NCI-H146 treated with DMSO at 0.1 percent for 48 hours (cell line): Measurements from ENCODE around the gene FGF1.
"Not testable (repeated sequence)": the region's sequence is repeated elsewhere in the genome, so short reads cannot be mapped to it uniquely, and the experiment has no call there.

Experiments used
- DNase-seq: peaks from one replicate; lab custom pipeline; 2025; ENCODE audit not compliant: unreplicated experiment; lab: John Stamatoyannopoulos, UW

The FGF1 gene

GRCh38 chr5:142671266-142671665 lies 14.6 kb downstream of the FGF1 start:
- no peak for DNase-seq

- DNase-seq, result no peak
Measured at GRCh38 chr5:142670804-142671203, 15.1 kb downstream of the FGF1 start.

- no peak for DNase-seq
Measured at GRCh38 chr5:142669477-142669876, 16.4 kb downstream of the FGF1 start.

GRCh38 chr5:142668336-142668735 lies 17.6 kb downstream of the FGF1 start:
- no peak for DNase-seq

GRCh38 chr5:142667831-142668230 lies 18.1 kb downstream of the FGF1 start:
- DNase-seq, result no peak

GRCh38 chr5:142664636-142665035 lies 21.3 kb downstream of the FGF1 start:
- DNase-seq, result no peak

GRCh38 chr5:142664067-142664466 lies 21.8 kb downstream of the FGF1 start:
- no peak for DNase-seq

GRCh38 chr5:142663246-142663645 lies 22.6 kb downstream of the FGF1 start:
- DNase-seq, result no peak

GRCh38 chr5:142661957-142662356 lies 23.9 kb downstream of the FGF1 start:
- DNase-seq, result no peak

- no peak for DNase-seq
Measured at GRCh38 chr5:142661143-142661542, 24.7 kb downstream of the FGF1 start.

GRCh38 chr5:142660731-142661130 lies 25.2 kb downstream of the FGF1 start:
- DNase-seq, result no peak

- no peak for DNase-seq
Measured at GRCh38 chr5:142660196-142660595, 25.7 kb downstream of the FGF1 start.

GRCh38 chr5:142659405-142659804 lies 26.5 kb downstream of the FGF1 start:
- no peak for DNase-seq

- no peak for DNase-seq
Measured at GRCh38 chr5:142658278-142658677, 27.6 kb downstream of the FGF1 start.

- DNase-seq, result no peak
Measured at GRCh38 chr5:142657446-142657845, 28.4 kb downstream of the FGF1 start.

- DNase-seq, result peak; percentile 14
Measured at GRCh38 chr5:142655339-142656267, 30.3 kb downstream of the FGF1 start.

- DNase-seq, result no peak
Measured at GRCh38 chr5:142654578-142655058, 31.3 kb downstream of the FGF1 start.

GRCh38 chr5:142653321-142653720 lies 32.6 kb downstream of the FGF1 start:
- no peak for DNase-seq

- DNase-seq, result no peak
Measured at GRCh38 chr5:142652563-142652962, 33.3 kb downstream of the FGF1 start.

GRCh38 chr5:142650881-142651280 lies 35.0 kb downstream of the FGF1 start:
- DNase-seq, result no peak

- no peak for DNase-seq
Measured at GRCh38 chr5:142650060-142650459, 35.8 kb downstream of the FGF1 start.

- DNase-seq, result not testable (repeated sequence)
Measured at GRCh38 chr5:142648108-142648507, 37.8 kb downstream of the FGF1 start.

- no peak for DNase-seq
Measured at GRCh38 chr5:142645456-142645855, 40.4 kb downstream of the FGF1 start.
